Brain microvascular endothelial cell (primary cell): ENCODE results near the gene BMERB1.
"Not testable (repeated sequence)": the region's sequence is repeated elsewhere in the genome, so short reads cannot be mapped to it uniquely, and the experiment has no call there.

Experiments
- DNase-seq: peaks from one replicate; pipeline ENCODE4 v3.0.0-alpha.2; 2020
- H3K27ac ChIP-seq: fragments of 250-450 bp; sonication (Bioruptor Pico); 2 replicates; pipeline ENCODE4 v1.5.1; 2020; ENCODE audit warnings: mild to moderate bottlenecking, moderate library complexity
- H3K27me3 ChIP-seq: fragments of 250-450 bp; sonication (Bioruptor Pico); replicated peaks from 2 replicates; pipeline ENCODE4 v1.5.1; 2020; ENCODE audit warnings: mild to moderate bottlenecking
- H3K36me3 ChIP-seq: fragments of 250-450 bp; sonication (Bioruptor Pico); replicated peaks from 2 replicates; pipeline ENCODE4 v1.5.1; 2020; ENCODE audit warnings: mild to moderate bottlenecking
- H3K4me3 ChIP-seq: 2 replicates; pipeline ENCODE4 v1.5.1; 2011; ENCODE audit warnings: low read depth, mild to moderate bottlenecking, control low read depth, low read length, moderate library complexity
- CTCF ChIP-seq: IDR thresholded peaks from 2 replicates; pipeline ENCODE4 v1.5.1; 2011; ENCODE audit warnings: low read depth, mild to moderate bottlenecking, moderate library complexity, low read length, control low read depth, inconsistent platforms; ENCODE audit errors: missing control alignments
- in situ Hi-C: cut with HindIII; loops from 2 replicates; pipeline ENCODE4 v1.10.0; 2017; ENCODE audit warnings: low sequenced_read_pairs, low pct_ligation_motif_present

Gene BMERB1

GRCh38 chr16:15556130-15556529, 121.7 kb downstream of the BMERB1 start:
- H3K36me3 ChIP-seq: no peaks in the 10 kb centered on the region
- in situ Hi-C loops: no loop called here
- no peak for TF ChIP-seq CTCF
- no peaks in the 10 kb centered on the region for H3K27me3 ChIP-seq
- no peak for DNase-seq
- no peak overlapping the region for H3K4me3 ChIP-seq
- H3K27ac ChIP-seq: no peak overlapping the region

- H3K27ac ChIP-seq: no peak overlapping the region
- in situ Hi-C loops: no loop called here
Observed at GRCh38 chr16:15557258-15557657, 122.9 kb downstream of the BMERB1 start.

GRCh38 chr16:15559176-15559575, 124.8 kb downstream of the BMERB1 start:
- in situ Hi-C loops: no loop called here
- no peaks in the 10 kb centered on the region for H3K27me3 ChIP-seq
- TF ChIP-seq CTCF: no peak
- no peaks in the 10 kb centered on the region for H3K36me3 ChIP-seq
- H3K4me3 ChIP-seq: no peak overlapping the region
- no peak overlapping the region for H3K27ac ChIP-seq
- no peak for DNase-seq

More at GRCh38 chr16:15557258-15557657, 122.9 kb downstream of the BMERB1 start:
- Histone ChIP-seq H3K4me3 (no peak overlapping the region), H3K36me3 (no peaks in the 10 kb centered on the region), H3K27me3 (no peaks in the 10 kb centered on the region)
- TF ChIP-seq CTCF: no peak
- no peak for DNase-seq

- in situ Hi-C loops: no loop called here
- DNase-seq: no peak
- Histone ChIP-seq H3K27me3 (no peaks in the 10 kb centered on the region), H3K27ac (no peak overlapping the region), H3K36me3 (peaks cover 3% of the 10 kb centered on the region), H3K4me3 (no peak overlapping the region)
- TF ChIP-seq CTCF: no peak
Observed at GRCh38 chr16:15564604-15565339, 130.4 kb downstream of the BMERB1 start.

GRCh38 chr16:15566095-15566494, 131.7 kb downstream of the BMERB1 start:
- H3K27ac ChIP-seq: no peak overlapping the region
- no peaks in the 10 kb centered on the region for H3K27me3 ChIP-seq
- in situ Hi-C loops: no loop called here
- no peak overlapping the region for H3K4me3 ChIP-seq
- no peak for TF ChIP-seq CTCF
- peaks cover 3% of the 10 kb centered on the region for H3K36me3 ChIP-seq
- no peak for DNase-seq

GRCh38 chr16:15567823-15568222, 133.4 kb downstream of the BMERB1 start:
- in situ Hi-C loops: no loop called here
- DNase-seq: no peak
- no peak for TF ChIP-seq CTCF
- no peak overlapping the region for H3K4me3 ChIP-seq
- peaks cover 3% of the 10 kb centered on the region for H3K36me3 ChIP-seq
- no peak overlapping the region for H3K27ac ChIP-seq
- no peaks in the 10 kb centered on the region for H3K27me3 ChIP-seq

GRCh38 chr16:15570666-15571065, 136.3 kb downstream of the BMERB1 start:
- in situ Hi-C loops, H3K4me3 ChIP-seq, H3K36me3 ChIP-seq, H3K27ac ChIP-seq, DNase-seq, H3K27me3 ChIP-seq: not testable (repeated sequence)
